T1000 (cell line): ENCODE results near the gene RFESD.

Experiments used
- DNase-seq: peaks from one replicate; lab custom pipeline; 2025; ENCODE audit warnings: mixed read lengths; lab: John Stamatoyannopoulos, UW

RFESD gene

DNA sequence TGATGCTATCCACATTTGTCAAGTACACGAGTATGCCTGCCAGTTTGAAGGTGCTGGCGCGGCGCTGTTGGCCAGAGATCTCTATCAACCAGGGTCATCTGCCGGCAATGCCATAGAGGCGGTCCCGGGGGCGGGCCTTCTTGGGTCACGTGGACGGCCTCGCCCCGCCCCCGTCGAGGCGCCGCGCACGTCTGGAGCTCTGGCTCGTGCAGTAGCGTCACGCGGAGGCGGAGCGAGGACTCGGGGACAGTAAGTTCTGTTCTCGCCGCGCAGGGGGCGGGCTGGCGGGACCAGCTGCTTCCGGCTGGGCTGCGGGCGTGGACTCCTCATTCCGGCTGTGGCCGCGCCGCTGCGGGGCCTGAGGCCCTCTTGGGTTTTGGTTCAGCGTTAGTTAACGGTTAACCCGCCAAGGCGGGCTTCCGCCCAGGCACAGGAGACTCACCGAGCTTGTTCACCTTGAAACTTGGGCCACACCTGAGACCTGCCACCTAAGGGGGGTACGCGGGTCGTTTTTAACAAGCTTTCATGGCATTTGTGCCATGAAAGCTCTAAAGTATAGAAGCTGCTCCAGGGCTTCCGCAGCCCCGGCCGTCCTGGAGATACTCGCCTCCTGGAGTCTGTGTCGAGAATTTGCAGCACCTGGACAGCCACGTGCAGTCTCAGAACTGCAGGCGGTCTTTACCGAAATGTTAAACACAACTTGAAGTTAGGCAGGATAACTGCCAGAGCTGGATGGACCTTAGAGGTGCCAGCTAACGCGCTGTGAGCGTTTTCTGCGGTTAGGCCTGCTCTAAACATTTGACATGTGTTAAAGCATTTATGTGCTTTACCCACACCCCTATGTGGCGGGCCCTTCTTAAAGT is at the start of gene RFESD:
RFESD (plus strand) TSS at position 209 of the 863 bp plus-strand sequence. CDS start 5,495 bp downstream, outside the sequence.
- peak; percentile 94 for DNase-seq

- DNase-seq: no peak
Measured at GRCh38 chr5:95599252-95599651, 47.3 kb upstream of the RFESD start.

DNA sequence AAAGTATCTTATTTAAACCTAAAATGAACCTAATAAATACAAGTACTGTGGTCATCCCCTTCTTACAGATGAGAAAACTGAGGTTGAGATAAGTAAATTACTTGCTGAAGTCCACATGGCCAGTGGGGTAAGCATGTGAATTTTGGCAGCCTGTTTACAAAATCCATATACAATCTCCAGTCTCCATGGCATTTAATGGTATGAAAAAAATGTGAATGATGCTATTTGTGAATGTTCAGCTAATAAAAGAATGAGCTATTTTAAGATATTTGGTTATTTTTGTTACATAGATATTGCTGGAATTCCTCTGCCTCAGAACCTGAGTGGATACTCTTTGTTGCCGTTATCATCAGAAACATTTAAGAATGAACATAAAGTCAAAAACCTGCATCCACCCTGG is 46.0 kb upstream of the RFESD start:
- no peak for DNase-seq

- DNase-seq: no peak
Measured at GRCh38 chr5:95605786-95606185, 40.8 kb upstream of the RFESD start.

GRCh38 chr5:95606419-95606818 is 40.2 kb upstream of the RFESD start:
- DNase-seq: no peak

- DNase-seq: no peak
Measured at GRCh38 chr5:95609711-95610110, 36.9 kb upstream of the RFESD start.

GRCh38 chr5:95610546-95610945 is 36.0 kb upstream of the RFESD start:
- DNase-seq: peak; percentile 24

- no peak for DNase-seq
Measured at GRCh38 chr5:95611396-95611795, 35.2 kb upstream of the RFESD start.

DNA sequence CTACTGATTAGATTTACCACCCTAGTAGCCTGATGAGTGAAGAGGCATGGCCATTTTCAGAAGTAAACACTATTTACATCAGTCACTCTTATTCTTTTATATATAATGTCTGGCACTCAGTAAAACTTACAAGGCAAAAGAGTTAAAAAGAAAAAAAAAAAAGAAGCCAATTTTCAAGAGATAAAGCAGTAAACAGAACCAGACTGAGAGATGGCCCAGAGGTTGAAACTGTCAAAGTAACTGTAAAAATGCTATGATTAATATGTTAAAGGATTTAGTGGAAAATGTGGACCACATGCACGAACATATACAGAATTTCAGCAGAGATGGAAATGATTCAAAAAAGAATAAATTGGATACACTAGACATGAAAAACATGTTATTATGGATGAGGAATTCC is 33.1 kb upstream of the RFESD start:
- no peak for DNase-seq

GRCh38 chr5:95615164-95615467 is 31.5 kb upstream of the RFESD start:
- DNase-seq: no peak

- no peak for DNase-seq
Measured at GRCh38 chr5:95617057-95617456, 29.5 kb upstream of the RFESD start.

- no peak for DNase-seq
Measured at GRCh38 chr5:95619096-95619495, 27.5 kb upstream of the RFESD start.

DNA sequence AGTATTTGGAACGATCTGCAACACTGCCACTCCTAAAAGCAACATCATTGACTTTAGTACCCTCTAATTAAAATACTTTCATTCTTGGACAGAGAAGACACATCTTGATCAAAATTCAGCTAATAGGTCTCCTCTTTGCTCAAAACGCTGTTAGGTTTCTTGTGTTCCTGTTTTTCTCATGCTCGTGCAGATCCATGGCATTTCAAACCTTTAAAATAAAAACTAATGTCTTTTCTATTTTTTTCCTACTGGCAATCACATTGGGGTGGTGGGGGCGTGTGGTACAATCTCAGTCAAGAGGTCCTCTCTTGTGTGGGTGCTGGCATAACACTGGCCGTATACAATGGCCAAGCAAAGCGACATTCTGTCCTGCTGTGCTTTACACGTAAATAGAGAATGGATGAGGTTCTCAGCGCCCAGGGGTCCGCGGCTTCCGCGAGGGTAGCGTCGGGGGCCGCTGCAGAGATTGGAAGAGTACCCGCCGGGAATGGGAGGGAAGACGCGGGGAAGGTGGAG is 27.0 kb upstream of the RFESD start:
- DNase-seq: no peak

- DNase-seq: no peak
Measured at GRCh38 chr5:95620030-95620869, 26.3 kb upstream of the RFESD start, which contains the start of gene GPR150. GPR150 (plus strand) TSS chr5:95620087; CDS start chr5:95620276, 189 bp downstream.

DNA sequence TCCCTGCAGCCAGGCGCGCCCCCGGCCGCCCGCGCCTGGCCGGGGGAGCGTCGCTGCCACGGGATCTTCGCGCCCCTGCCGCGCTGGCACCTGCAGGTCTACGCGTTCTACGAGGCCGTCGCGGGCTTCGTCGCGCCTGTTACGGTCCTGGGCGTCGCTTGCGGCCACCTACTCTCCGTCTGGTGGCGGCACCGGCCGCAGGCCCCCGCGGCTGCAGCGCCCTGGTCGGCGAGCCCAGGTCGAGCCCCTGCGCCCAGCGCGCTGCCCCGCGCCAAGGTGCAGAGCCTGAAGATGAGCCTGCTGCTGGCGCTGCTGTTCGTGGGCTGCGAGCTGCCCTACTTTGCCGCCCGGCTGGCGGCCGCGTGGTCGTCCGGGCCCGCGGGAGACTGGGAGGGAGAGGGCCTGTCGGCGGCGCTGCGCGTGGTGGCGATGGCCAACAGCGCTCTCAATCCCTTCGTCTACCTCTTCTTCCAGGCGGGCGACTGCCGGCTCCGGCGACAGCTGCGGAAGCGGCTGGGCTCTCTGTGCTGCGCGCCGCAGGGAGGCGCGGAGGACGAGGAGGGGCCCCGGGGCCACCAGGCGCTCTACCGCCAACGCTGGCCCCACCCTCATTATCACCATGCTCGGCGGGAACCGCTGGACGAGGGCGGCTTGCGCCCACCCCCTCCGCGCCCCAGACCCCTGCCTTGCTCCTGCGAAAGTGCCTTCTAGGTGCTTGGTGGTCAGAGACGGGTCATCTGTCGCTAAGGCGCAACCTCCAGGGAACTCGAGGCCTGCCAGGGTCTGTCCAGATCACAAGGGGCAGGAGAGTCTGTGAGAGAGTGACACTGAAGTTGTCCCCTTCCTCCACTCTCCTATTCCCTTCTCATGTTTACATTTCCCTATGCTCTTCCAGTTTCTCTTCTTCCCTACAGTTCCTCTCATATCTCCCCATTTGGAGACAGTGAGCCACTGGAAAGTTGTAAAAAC is 25.4 kb upstream of the RFESD start:
- peak; percentile 4 for DNase-seq

- no peak for DNase-seq
Measured at GRCh38 chr5:95621839-95622629, 24.5 kb upstream of the RFESD start.

- DNase-seq: no peak
Measured at GRCh38 chr5:95623706-95624105, 22.9 kb upstream of the RFESD start.

GRCh38 chr5:95624368-95624767 is 22.2 kb upstream of the RFESD start:
- DNase-seq: no peak

GRCh38 chr5:95626701-95627100 is 19.9 kb upstream of the RFESD start:
- no peak for DNase-seq

- no peak for DNase-seq
Measured at GRCh38 chr5:95627971-95628810, 18.4 kb upstream of the RFESD start.
